Calu3 (cell line): ENCODE measurements around the gene NYAP2. TPM values are rescaled to one million over a fixed set of nuclear protein-coding genes. Genes with fewer than 3 reads are reported as not detected.

ENCODE experiments used
- BruUV-seq: library from RNA; stranded (reverse); fragments of 400-500 nt; replicated peaks from 2 replicates; lab custom pipeline; 2021; lab: Mats Ljungman, UMichigan
- CTCF ChIA-PET: fragments of 300-600 bp; sonication (Branson Sonifier 250); formaldehyde crosslinking; loops from one replicate; lab custom pipeline; 2022; ENCODE audit warnings: antibody characterized with exemption; lab: Charles Lee
- DNase-seq: peaks from one replicate; pipeline ENCODE4 v3.0.0; 2022
- H3K27ac Mint-ChIP-seq: one replicate; pipeline ENCODE4 v1.8.0; 2022; ENCODE audit warnings: mixed read lengths; ENCODE audit not compliant: unreplicated experiment
- H3K27me3 Mint-ChIP-seq: one replicate; pipeline ENCODE4 v1.8.0; 2022; ENCODE audit warnings: mixed read lengths; ENCODE audit not compliant: unreplicated experiment
- H3K36me3 Mint-ChIP-seq: one replicate; pipeline ENCODE4 v1.8.0; 2022; ENCODE audit warnings: mild to moderate bottlenecking, moderate library complexity, mixed read lengths; ENCODE audit not compliant: insufficient read depth, unreplicated experiment
- H3K4me1 Mint-ChIP-seq: one replicate; pipeline ENCODE4 v1.8.0; 2022; ENCODE audit warnings: mild to moderate bottlenecking, low read depth, mixed read lengths; ENCODE audit not compliant: unreplicated experiment
- H3K4me3 Mint-ChIP-seq: one replicate; pipeline ENCODE4 v1.8.0; 2022; ENCODE audit warnings: mild to moderate bottlenecking, low read depth, moderate library complexity, mixed read lengths; ENCODE audit not compliant: unreplicated experiment
- H3K9me3 Mint-ChIP-seq: one replicate; pipeline ENCODE4 v1.8.0; 2022; ENCODE audit warnings: low read depth, mixed read lengths; ENCODE audit not compliant: unreplicated experiment
- intact Hi-C: fragments of 100-400 bp; cut with micrococcal nuclease; formaldehyde crosslinking; loops from one replicate; pipeline ENCODE4 v1.10.0; 2022; ENCODE audit not compliant: unreplicated experiment
- total RNA-seq: library from RNA; stranded (reverse); gene quantifications from 2 replicates; pipeline ENCODE4 v1.2.3, GENCODE V29; 2022
- TF ChIP-seq, protein P1 (sequence below): fragments of 200-600 bp; IDR thresholded peaks from one replicate; pipeline ENCODE4 v1.8.0; 2022; ENCODE audit warnings: antibody characterized with exemption; ENCODE audit not compliant: unreplicated experiment

Gene NYAP2
- total RNA-seq, 1 experiment from 2014 or later: 0.07 TPM

DNA sequence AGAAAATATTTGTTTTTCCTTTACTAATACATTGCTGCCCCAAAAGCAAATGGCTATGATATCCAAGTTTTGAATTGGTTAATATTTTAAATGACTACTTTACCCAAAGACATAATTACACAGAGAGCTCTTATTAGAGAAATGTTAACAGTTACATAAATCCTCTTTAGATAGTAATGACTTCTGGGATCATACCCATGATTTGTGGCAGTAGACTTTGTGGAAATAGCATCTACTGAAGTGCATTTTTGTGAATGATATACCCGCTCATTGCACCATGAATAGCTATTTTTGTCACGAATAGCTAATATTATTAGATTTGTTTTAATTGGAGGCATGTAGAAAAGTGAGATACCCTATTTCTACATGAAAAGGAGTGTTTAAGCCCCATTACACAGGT lies 15.8 kb downstream of the NYAP2 start:
- H3K9me3 Mint-ChIP-seq: no peaks in the 10 kb centered on the region
- CTCF ChIA-PET: no interaction called here
- TF ChIP-seq, protein P1, sequence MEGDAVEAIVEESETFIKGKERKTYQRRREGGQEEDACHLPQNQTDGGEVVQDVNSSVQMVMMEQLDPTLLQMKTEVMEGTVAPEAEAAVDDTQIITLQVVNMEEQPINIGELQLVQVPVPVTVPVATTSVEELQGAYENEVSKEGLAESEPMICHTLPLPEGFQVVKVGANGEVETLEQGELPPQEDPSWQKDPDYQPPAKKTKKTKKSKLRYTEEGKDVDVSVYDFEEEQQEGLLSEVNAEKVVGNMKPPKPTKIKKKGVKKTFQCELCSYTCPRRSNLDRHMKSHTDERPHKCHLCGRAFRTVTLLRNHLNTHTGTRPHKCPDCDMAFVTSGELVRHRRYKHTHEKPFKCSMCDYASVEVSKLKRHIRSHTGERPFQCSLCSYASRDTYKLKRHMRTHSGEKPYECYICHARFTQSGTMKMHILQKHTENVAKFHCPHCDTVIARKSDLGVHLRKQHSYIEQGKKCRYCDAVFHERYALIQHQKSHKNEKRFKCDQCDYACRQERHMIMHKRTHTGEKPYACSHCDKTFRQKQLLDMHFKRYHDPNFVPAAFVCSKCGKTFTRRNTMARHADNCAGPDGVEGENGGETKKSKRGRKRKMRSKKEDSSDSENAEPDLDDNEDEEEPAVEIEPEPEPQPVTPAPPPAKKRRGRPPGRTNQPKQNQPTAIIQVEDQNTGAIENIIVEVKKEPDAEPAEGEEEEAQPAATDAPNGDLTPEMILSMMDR: no peak
- no TSS peak for BruUV-seq
- intact Hi-C loops: no loop called here
- no peaks in the 10 kb centered on the region for H3K4me1 Mint-ChIP-seq
- no peak overlapping the region for H3K4me3 Mint-ChIP-seq
- H3K36me3 Mint-ChIP-seq: no peaks in the 10 kb centered on the region
- DNase-seq: no peak
- H3K27ac Mint-ChIP-seq: no peak overlapping the region
- no peaks in the 10 kb centered on the region for H3K27me3 Mint-ChIP-seq

DNA sequence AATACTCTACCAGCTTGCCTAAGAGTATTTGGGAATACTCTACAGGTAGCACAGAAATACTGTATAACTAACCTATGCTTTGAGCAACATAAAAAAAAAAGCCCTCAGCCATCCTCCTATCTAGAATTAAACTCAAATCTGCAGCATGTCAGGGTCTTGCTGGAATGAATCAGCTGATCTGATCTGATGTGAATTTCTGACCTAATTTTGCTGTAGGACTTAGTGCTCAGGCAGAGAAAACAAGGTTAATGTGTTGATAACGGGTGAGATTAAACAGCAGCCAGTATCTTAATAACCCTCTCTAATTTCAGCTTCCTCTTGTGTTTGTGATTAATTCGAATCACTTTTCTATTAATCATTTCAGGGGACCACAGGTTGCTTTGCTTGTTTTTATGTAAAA lies 16.3 kb downstream of the NYAP2 start:
- intact Hi-C loops: no loop called here
- Mint-ChIP-seq H3K4me3 (no peak overlapping the region), H3K4me1 (no peaks in the 10 kb centered on the region), H3K27ac (no peak overlapping the region), H3K36me3 (no peaks in the 10 kb centered on the region), H3K9me3 (no peaks in the 10 kb centered on the region), H3K27me3 (no peaks in the 10 kb centered on the region)
- no peak for DNase-seq
- CTCF ChIA-PET: no interaction called here
- TF ChIP-seq, protein P1: no peak
- no TSS peak for BruUV-seq

DNA sequence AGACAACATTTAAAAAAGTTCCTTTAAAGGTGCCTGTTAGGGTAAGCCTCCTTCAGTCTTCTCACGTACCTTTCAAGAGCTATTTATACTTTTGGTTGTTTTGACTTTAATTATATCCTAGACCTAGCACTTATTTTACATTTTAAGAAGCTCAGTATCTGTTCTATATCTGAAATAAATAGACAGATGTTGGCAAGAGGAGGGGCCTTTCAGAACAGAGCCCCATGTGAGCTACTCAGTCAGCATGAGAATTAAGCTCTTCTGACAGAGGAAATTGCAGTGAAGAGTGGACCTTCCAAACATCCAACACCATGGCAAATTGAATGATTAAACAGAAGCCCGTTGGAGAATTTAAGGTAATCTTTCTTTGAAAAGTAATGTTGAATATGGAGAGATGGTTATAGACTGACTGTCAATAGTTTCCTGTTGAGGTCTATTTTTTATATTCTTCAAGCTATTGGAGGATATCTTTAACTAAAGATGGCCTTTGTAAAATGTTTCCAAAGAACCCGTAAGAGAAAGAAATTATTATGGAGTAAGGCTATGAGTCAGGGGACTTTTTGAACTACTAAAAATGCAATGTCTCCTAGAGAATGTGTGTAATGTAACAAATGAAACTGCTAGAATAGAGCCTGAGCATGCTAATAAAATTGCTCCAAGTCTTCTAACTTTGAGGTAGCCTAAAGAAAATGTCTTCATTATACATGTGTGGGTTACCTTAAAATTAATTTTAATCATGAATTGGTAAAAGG lies 17.3 kb downstream of the NYAP2 start:
- no peaks in the 10 kb centered on the region for H3K36me3 Mint-ChIP-seq
- intact Hi-C loops: no loop called here
- H3K27ac Mint-ChIP-seq: no peak overlapping the region
- TF ChIP-seq, protein P1: no peak
- DNase-seq: no peak
- no peaks in the 10 kb centered on the region for H3K4me1 Mint-ChIP-seq
- no peaks in the 10 kb centered on the region for H3K9me3 Mint-ChIP-seq
- no TSS peak for BruUV-seq
- H3K27me3 Mint-ChIP-seq: no peaks in the 10 kb centered on the region
- no peak overlapping the region for H3K4me3 Mint-ChIP-seq
- CTCF ChIA-PET: interaction anchor here (0.6 kb wide), 1 partner anchor 167 kb away, joined by 3 read pairs; no protein-coding TSS in a partner anchor

DNA sequence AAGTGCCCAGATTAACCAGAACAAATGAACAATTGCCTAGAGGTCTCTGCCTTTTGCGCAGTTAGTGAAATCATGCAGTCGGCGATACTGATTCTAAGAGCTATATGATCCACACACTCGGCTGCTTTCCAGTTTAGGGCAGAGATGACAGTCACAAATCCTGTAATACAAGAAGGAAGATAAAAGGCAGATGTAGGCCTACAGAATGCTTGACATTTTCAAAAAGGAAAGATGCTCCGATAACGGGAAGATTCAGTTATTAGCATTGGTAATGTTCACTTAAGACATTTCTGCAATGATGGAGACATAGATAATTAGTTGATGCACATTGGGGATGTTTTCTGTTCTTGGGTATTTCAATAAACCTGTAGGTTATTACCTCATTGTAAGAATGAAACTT lies 19.5 kb downstream of the NYAP2 start:
- BruUV-seq: no TSS peak
- intact Hi-C loops: no loop called here
- CTCF ChIA-PET: no interaction called here
- DNase-seq: no peak
- Mint-ChIP-seq H3K4me1 (no peaks in the 10 kb centered on the region), H3K36me3 (no peaks in the 10 kb centered on the region), H3K27ac (no peak overlapping the region), H3K9me3 (no peaks in the 10 kb centered on the region), H3K4me3 (no peak overlapping the region), H3K27me3 (no peaks in the 10 kb centered on the region)
- TF ChIP-seq, protein P1: no peak
